ENCODE data around the gene SCLT1. TPM values are rescaled to one million over a fixed set of nuclear protein-coding genes. Genes with fewer than 3 reads are reported as not detected.

SCLT1 gene
- total and polyA plus RNA-seq, 2 of the 4 experiments (the other 2 are of a cell fraction): 4.9 to 7.7 TPM

DNA sequence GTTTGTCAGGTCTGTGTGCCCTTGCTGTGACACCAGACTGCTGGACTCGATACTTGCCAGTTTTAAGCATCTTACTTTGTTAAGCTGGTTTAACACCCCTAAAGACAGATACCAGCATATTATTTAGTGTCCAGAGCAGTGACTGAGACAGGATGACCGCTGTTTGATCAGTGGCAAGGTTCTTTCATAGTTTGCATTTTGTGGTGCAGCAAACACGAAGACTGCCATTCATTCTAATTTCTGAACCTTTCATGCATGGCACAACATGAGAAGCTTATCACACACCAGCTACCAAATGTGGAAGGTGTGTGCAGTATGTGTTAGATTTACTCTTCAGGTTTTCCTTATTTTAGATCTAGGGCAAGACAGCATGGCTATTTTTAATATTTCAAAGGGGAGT is 255.7 kb downstream of the SCLT1 start:
- ATAC-seq (ENCODE audit: low read depth) (no peak), DNase-seq (no peak)
- POLR2A ChIA-PET (ENCODE audit: unreplicated experiment): no interaction called here
- no peak overlapping the region for H2AK5ac ChIP-seq (ENCODE audit: low read depth, low read length)
- no peak overlapping the region for H3K23ac ChIP-seq (ENCODE audit: low read depth, low read length)
- in situ Hi-C loops (cut with MboI; ENCODE audit: low sequenced_read_pairs): no loop called here
- H3K9me1 ChIP-seq (ENCODE audit: insufficient read depth, low read length): peaks cover 13% of the 10 kb centered on the region
- no peak for TF ChIP-seq MXI1 (IDR thresholded peaks at IDR 0.05; ENCODE audit: borderline replicate concordance, low read depth, low read length)
- no peak for TF ChIP-seq RFX5 (IDR thresholded peaks at IDR 0.05; ENCODE audit: low read depth, low read length)
- TF ChIP-seq RAD21 (IDR thresholded peaks at IDR 0.05; ENCODE audit: low read length): no peak
- TF ChIP-seq CEBPB (IDR thresholded peaks at IDR 0.05; ENCODE audit: low read depth, low read length): no peak
- TF ChIP-seq, protein P1, sequence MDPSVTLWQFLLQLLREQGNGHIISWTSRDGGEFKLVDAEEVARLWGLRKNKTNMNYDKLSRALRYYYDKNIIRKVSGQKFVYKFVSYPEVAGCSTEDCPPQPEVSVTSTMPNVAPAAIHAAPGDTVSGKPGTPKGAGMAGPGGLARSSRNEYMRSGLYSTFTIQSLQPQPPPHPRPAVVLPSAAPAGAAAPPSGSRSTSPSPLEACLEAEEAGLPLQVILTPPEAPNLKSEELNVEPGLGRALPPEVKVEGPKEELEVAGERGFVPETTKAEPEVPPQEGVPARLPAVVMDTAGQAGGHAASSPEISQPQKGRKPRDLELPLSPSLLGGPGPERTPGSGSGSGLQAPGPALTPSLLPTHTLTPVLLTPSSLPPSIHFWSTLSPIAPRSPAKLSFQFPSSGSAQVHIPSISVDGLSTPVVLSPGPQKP (IDR thresholded peaks at IDR 0.05; ENCODE audit: borderline replicate concordance, low read depth, low read length): no peak
- no peak for TF ChIP-seq RCOR1 (IDR thresholded peaks at IDR 0.05; ENCODE audit: insufficient replicate concordance, low read length)
- no peak for TF ChIP-seq CHD1 (IDR thresholded peaks at IDR 0.05; ENCODE audit: low read depth, low read length)
- no peak for TF ChIP-seq POLR2A (IDR thresholded peaks at IDR 0.05; ENCODE audit: low read depth, low read length)
- no peak for TF ChIP-seq MAZ (IDR thresholded peaks at IDR 0.05; ENCODE audit: borderline replicate concordance, low read depth, low read length)
- no peak for TF ChIP-seq NFE2L2 (IDR thresholded peaks at IDR 0.05; ENCODE audit: low read depth, low read length)
- TF ChIP-seq SMC3 (IDR thresholded peaks at IDR 0.05; ENCODE audit: low read depth, low read length): no peak
- no peak for TF ChIP-seq FOS (IDR thresholded peaks at IDR 0.05; ENCODE audit: low read depth, low read length)
- no peak for TF ChIP-seq MAFK (IDR thresholded peaks at IDR 0.05; ENCODE audit: low read depth, low read length)
- TF ChIP-seq, protein P2, sequence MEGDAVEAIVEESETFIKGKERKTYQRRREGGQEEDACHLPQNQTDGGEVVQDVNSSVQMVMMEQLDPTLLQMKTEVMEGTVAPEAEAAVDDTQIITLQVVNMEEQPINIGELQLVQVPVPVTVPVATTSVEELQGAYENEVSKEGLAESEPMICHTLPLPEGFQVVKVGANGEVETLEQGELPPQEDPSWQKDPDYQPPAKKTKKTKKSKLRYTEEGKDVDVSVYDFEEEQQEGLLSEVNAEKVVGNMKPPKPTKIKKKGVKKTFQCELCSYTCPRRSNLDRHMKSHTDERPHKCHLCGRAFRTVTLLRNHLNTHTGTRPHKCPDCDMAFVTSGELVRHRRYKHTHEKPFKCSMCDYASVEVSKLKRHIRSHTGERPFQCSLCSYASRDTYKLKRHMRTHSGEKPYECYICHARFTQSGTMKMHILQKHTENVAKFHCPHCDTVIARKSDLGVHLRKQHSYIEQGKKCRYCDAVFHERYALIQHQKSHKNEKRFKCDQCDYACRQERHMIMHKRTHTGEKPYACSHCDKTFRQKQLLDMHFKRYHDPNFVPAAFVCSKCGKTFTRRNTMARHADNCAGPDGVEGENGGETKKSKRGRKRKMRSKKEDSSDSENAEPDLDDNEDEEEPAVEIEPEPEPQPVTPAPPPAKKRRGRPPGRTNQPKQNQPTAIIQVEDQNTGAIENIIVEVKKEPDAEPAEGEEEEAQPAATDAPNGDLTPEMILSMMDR (conservative IDR thresholded peaks at IDR 0.05; ENCODE audit: low read depth, low read length): no peak
- H3K79me1 ChIP-seq (ENCODE audit: low read depth in 1 of 2, low read length in 2 of 2): peaks cover 64 to 87% of the 10 kb centered on the region in 2 experiments
- no peak overlapping the region for H3K56ac ChIP-seq (ENCODE audit: extremely low read depth, insufficient read depth, low read length)
- H2BK5ac ChIP-seq (ENCODE audit: low read depth, low read length, poor library complexity, severe bottlenecking): no peak overlapping the region
- no peak overlapping the region for H4K5ac ChIP-seq (ENCODE audit: low read depth, low read length)
- H2BK15ac ChIP-seq (ENCODE audit: low read depth, low read length): no peak overlapping the region
- H3K9ac ChIP-seq (ENCODE audit: low read depth, low read length): no peak overlapping the region
- H3K18ac ChIP-seq (ENCODE audit: low read depth, low read length): no peak overlapping the region
- peaks cover 10% of the 10 kb centered on the region for H3K4me1 ChIP-seq (ENCODE audit: control insufficient read depth, insufficient read depth, low read length)
- no peak overlapping the region for H3K14ac ChIP-seq (replicated peaks; ENCODE audit: low read depth, low read length)
- no peak overlapping the region for H2BK20ac ChIP-seq (ENCODE audit: low read depth, low read length)
- H4K8ac ChIP-seq (ENCODE audit: low read depth in 2 of 2, low read length in 2 of 2): no peak overlapping the region
- H2AK9ac ChIP-seq (replicated peaks; ENCODE audit: low read depth, low read length, poor library complexity): no peak overlapping the region
- no peak overlapping the region for H3K4me2 ChIP-seq (ENCODE audit: low read depth, low read length)
- H2AFZ ChIP-seq (replicated peaks; ENCODE audit: low read length, poor library complexity): no peak overlapping the region
- no peak overlapping the region for H3K4me3 ChIP-seq (ENCODE audit: insufficient read depth, low read depth, low read length)
- H3K27me3 ChIP-seq (ENCODE audit: control insufficient read depth, insufficient read depth, low read length): no peaks in the 10 kb centered on the region
- H3K4ac ChIP-seq (ENCODE audit: low read depth, low read length): no peak overlapping the region
- peaks cover 25% of the 10 kb centered on the region for H3K36me3 ChIP-seq (ENCODE audit: control insufficient read depth, insufficient read depth, low read length)
- no peak overlapping the region for H3K27ac ChIP-seq (ENCODE audit: insufficient read depth, low read length)
- H2BK120ac ChIP-seq (ENCODE audit: low read depth, low read length): no peak overlapping the region
- intact Hi-C loops (cut with micrococcal nuclease): no loop called here
- WGBS, 2 experiments (ENCODE audit: extremely low coverage in 2 of 2, insufficient read length in 1 of 2): no CpG with 5 or more reads among the region's 3 CpGs
- H4K20me1 ChIP-seq (ENCODE audit: insufficient read depth, low read length): peaks cover 20% of the 10 kb centered on the region; the same call in 1 of the 2 replicates
- H3K9me3 ChIP-seq (ENCODE audit: control insufficient read depth, insufficient read depth, low read length): no peaks in the 10 kb centered on the region
- no TSS peak for BruUV-seq (replicated peaks)
- dilution Hi-C loops (cut with HindIII; ENCODE audit: low sequenced_read_pairs, unreplicated experiment): no loop called here
- CTCF ChIA-PET: no interaction called here
- no peak overlapping the region for H4K91ac ChIP-seq (ENCODE audit: insufficient read depth, low read depth, low read length)
